Psoas muscle (tissue), 8 donors: ENCODE measurements around the gene PCK2. TPM values are rescaled to one million over a fixed set of nuclear protein-coding genes. Genes with fewer than 3 reads are reported as not detected.

Experiments
- ATAC-seq, 4 donors: fragments of 200-7000 bp; cut with Tn5 transposase; one replicate each; pipeline ENCODE4 v1.9.1; 2020; ENCODE audit warnings: moderate library complexity in 3 of 4, mild to moderate bottlenecking in 2 of 4
- DNase-seq, 2 donors: peaks; one replicate each; pipeline ENCODE4 v3.0.0-alpha.2; 2020
- H3K27ac ChIP-seq: fragments of 200-600 bp; one replicate; pipeline ENCODE4 v1.8.0; 2022
- H3K27me3 ChIP-seq, 3 donors: fragments of 200-600 bp in 1 of 3; one replicate each; pipeline versions ENCODE4 v1.6.1 to v1.8.0; 2013 to 2022; ENCODE audit warnings: low read length in 2 of 3, mild to moderate bottlenecking in 2 of 3, moderate library complexity in 1 of 3; ENCODE audit not compliant: insufficient read depth in 3 of 3
- H3K36me3 ChIP-seq, 2 donors: fragments of 200-600 bp in 1 of 2; one replicate each; pipeline versions ENCODE4 v1.6.1 to v1.8.0; 2013 to 2022; ENCODE audit warnings: low read depth in 1 of 2, mild to moderate bottlenecking in 1 of 2, moderate library complexity in 1 of 2; ENCODE audit not compliant: insufficient read depth in 1 of 2
- H3K4me1 ChIP-seq: fragments of 200-600 bp; one replicate; pipeline ENCODE4 v1.8.0; 2022
- H3K4me3 ChIP-seq: fragments of 200-600 bp; one replicate; pipeline ENCODE4 v1.8.0; 2022; ENCODE audit warnings: mild to moderate bottlenecking
- H3K9me3 ChIP-seq: fragments of 200-600 bp; one replicate; pipeline ENCODE4 v1.8.0; 2022
- CTCF ChIP-seq: fragments of 200-600 bp; IDR thresholded peaks from one replicate; pipeline ENCODE4 v1.8.0; 2022; ENCODE audit warnings: antibody characterized with exemption
- WGBS, 3 donors: extraction: QIAGEN DNeasy Blood & Tissue Kit; methylation state at CpG; one replicate each; pipeline versions ENCODE4 v1.1.6 to v1.1.7; 2013; 5-methylcytosine and 5-hydroxymethylcytosine counted together
- intact Hi-C, 2 donors: fragments of 100-400 bp; cut with DNase I; formaldehyde crosslinking; loops; one replicate each; pipeline versions ENCODE4 v1.11.0 to v1.14.2; 2022
- polyA plus RNA-seq, 3 donors: library from polyadenylated mRNA; stranded (reverse); fragments of 200-250 nt; gene quantifications; one replicate each; pipeline ENCODE4 v1.2.3, GENCODE V29; 2013
- total RNA-seq, 4 donors: library from RNA; stranded (reverse); fragmentation: NEBNext Ultra II Directional in 2 of 4; extraction: Animal tissue kit (Norgen Biotek cat#: 25700) in 2 of 4; gene quantifications; one replicate each; pipeline versions ENCODE4 v1.2.1 to v1.2.4, GENCODE V29; 2021 to 2023
- donor health status: healthy with polysubstance abuse.
- donor health status: DM: no; HTN: no; CAD: no; lungs with moderate emphysema.
- donor health status: Bipolar disorder and iron deficiency.
- donor health status: healthy.
- donor health status: DM: yes; HTN: yes; CAD: no.
- donor health status: DM: no; HTN: no; CAD: no.
- donor health status: DM: no; HTN: no; CAD: no.
- donor health status: DM: yes; HTN: yes; CAD: no.

Gene PCK2
- total and polyA plus RNA-seq, 7 donors: 2.0 to 4.5 (median 2.4) TPM

DNA sequence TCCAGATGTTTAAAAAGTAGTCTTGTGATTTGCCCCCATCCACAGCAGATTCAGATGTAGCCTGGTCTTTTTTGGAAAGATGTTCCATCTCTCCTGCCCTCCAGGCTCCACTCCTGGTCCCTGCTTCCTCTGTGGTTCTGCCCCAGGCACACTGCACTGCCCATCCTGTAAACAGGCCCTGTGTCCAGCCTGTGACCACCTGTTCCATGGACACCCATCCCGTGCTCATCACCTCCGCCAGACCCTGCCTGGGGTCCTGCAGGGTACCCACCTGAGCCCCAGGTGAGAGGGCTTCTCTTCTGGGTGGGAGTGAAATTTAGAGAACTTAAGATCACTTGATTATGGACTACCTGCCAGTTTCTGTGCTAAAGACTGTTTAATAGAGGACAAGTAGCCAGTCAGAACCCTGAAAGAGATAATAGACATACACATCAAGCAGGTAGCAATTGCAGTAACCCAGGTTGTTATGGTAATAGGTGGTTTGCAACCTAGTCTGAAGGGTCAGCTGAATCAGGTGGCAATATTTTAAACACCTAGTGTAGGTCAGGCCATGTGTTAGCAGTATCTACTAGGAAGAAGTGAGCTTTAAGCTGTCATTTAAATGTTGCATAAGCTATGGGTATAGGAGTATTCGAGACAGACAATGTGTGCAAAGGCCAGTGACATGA, 55.3 kb downstream of the PCK2 start:
- 89 to 95% (median 90%) methylated on average over 3 of the region's 3 CpGs for WGBS, 3 donors
- Histone ChIP-seq H3K9me3 (no peaks in the 10 kb centered on the region), H3K27me3 (no peaks in the 10 kb centered on the region), H3K4me1 (peaks cover 18% of the 10 kb centered on the region), H3K36me3 (peaks cover 0 to 64% of the 10 kb centered on the region in 2 donors), H3K27ac (no peak overlapping the region), H3K4me3 (no peak overlapping the region)
- intact Hi-C loops: loop anchor here (5.0 kb wide), 1 partner anchor 37 kb away; the partner anchor contains the start of genes DCAF11 (in 2 of the 2) and NRL (in 2 of the 2)
- ATAC-seq (no peak), DNase-seq (no peak)
- no peak for TF ChIP-seq CTCF

- ATAC-seq (no peak), DNase-seq (no peak)
- Histone ChIP-seq H3K4me3 (no peak overlapping the region), H3K27me3 (no peaks in the 10 kb centered on the region), H3K36me3 (peaks cover 0 to 65% of the 10 kb centered on the region in 2 donors), H3K27ac (no peak overlapping the region), H3K4me1 (peaks cover 18% of the 10 kb centered on the region), H3K9me3 (no peaks in the 10 kb centered on the region)
- no peak for TF ChIP-seq CTCF
- intact Hi-C loops: no loop called here
- 85 to 92% (median 91%) methylated on average over 9 of the region's 9 CpGs for WGBS, 3 donors
These were observed 56.0 kb downstream of the PCK2 start for GRCh38 chr14:24150061-24150460.

GRCh38 chr14:24150567-24150966, 56.5 kb downstream of the PCK2 start:
- ATAC-seq: no peak

GRCh38 chr14:24150993-24151392, 56.9 kb downstream of the PCK2 start:
- TF ChIP-seq CTCF: no peak
- intact Hi-C loops: no loop called here
- H3K36me3 ChIP-seq: peaks cover 3 to 75% of the 10 kb centered on the region in 2 donors
- H3K9me3 ChIP-seq: no peaks in the 10 kb centered on the region
- WGBS, 3 donors: 80 to 90% (median 87%) methylated on average over 9 of the region's 9 CpGs
- DNase-seq: no peak
- H3K27ac ChIP-seq: no peak overlapping the region
- no peak overlapping the region for H3K4me3 ChIP-seq
- H3K27me3 ChIP-seq: no peaks in the 10 kb centered on the region
- H3K4me1 ChIP-seq: peaks cover 9% of the 10 kb centered on the region
- no peak for ATAC-seq

More at GRCh38 chr14:24150567-24150966, 56.5 kb downstream of the PCK2 start:
- H3K36me3 ChIP-seq: peaks cover 2 to 71% of the 10 kb centered on the region in 2 donors
- H3K9me3 ChIP-seq: no peaks in the 10 kb centered on the region
- no peak overlapping the region for H3K27ac ChIP-seq
- no peaks in the 10 kb centered on the region for H3K27me3 ChIP-seq
- intact Hi-C loops: no loop called here
- no peak for TF ChIP-seq CTCF
- DNase-seq: no peak
- no peak overlapping the region for H3K4me3 ChIP-seq
- WGBS, 3 donors: 90 to 93% (median 91%) methylated on average over 9 of the region's 9 CpGs
- H3K4me1 ChIP-seq: peaks cover 13% of the 10 kb centered on the region
